Stomach (tissue), 9 donors: ENCODE results near the gene CD52. TPM values are rescaled to one million over a fixed set of nuclear protein-coding genes. Genes with fewer than 3 reads are reported as not detected.

Experiments
- DNase-seq, 2 donors: peaks; one replicate each; pipeline versions ENCODE4 v3.0.0 to v3.0.0-alpha.2; 2013 to 2019
- H3K27ac ChIP-seq, 5 donors: fragments of 200-600 bp in 4 of 5; sonication (generic) in 4 of 5; one replicate each; pipeline ENCODE4 v1.5.1; 2013 to 2019; ENCODE audit warnings: mild to moderate bottlenecking in 1 of 5, moderate library complexity in 1 of 5
- H3K27me3 ChIP-seq, 3 donors: fragments of 200-600 bp; sonication (generic); one replicate each; pipeline ENCODE4 v1.5.1; 2017 to 2019; ENCODE audit warnings: mixed run types in 1 of 3
- H3K36me3 ChIP-seq, 4 donors: fragments of 200-600 bp; sonication (generic); 1 replicate in 3 of 4; 2 replicates in 1 of 4; pipeline ENCODE4 v1.5.1; 2016 to 2019
- H3K4me1 ChIP-seq, 4 donors: fragments of 200-600 bp; sonication (generic); one replicate each; pipeline ENCODE4 v1.5.1; 2016 to 2019
- H3K4me3 ChIP-seq, 4 donors: fragments of 200-600 bp; sonication (generic) in 3 of 4; one replicate each; pipeline ENCODE4 v1.5.1; 2016 to 2019; ENCODE audit warnings: mild to moderate bottlenecking in 1 of 4
- H3K9me3 ChIP-seq, 4 donors: fragments of 200-600 bp; sonication (generic); one replicate each; pipeline ENCODE4 v1.5.1; 2016 to 2019
- CTCF ChIP-seq, 7 experiments: fragments of 450-650 bp in 4 of 7; fragments of 200-600 bp in 3 of 7; sonication (generic) in 3 of 7; IDR thresholded peaks; one replicate each; pipeline ENCODE4 v1.5.1; 2016 to 2019; ENCODE audit warnings: antibody characterized with exemption in 7 of 7, control low read depth in 2 of 7, mild to moderate bottlenecking in 1 of 7
- EP300 ChIP-seq: sonication (generic); formaldehyde crosslinking; IDR thresholded peaks from one replicate; pipeline ENCODE4 v1.6.1; 2017; ENCODE audit warnings: antibody characterized with exemption
- POLR2A ChIP-seq, 4 donors: fragments of 450-650 bp; IDR thresholded peaks; one replicate each; pipeline ENCODE4 v1.6.1; 2016; ENCODE audit warnings: antibody characterized with exemption in 4 of 4, control low read depth in 2 of 4, mild to moderate bottlenecking in 1 of 4, moderate library complexity in 1 of 4
- POLR2AphosphoS5 ChIP-seq, 3 donors: sonication (generic); formaldehyde crosslinking; IDR thresholded peaks; one replicate each; pipeline ENCODE4 v1.6.1; 2016; ENCODE audit warnings: antibody characterized with exemption in 3 of 3
- WGBS, 5 donors: extraction: QIAGEN DNeasy Blood & Tissue Kit in 3 of 5; methylation state at CpG; one replicate each; pipeline versions ENCODE4 v1.1.5 to v1.1.7; 2013 to 2018; 5-methylcytosine and 5-hydroxymethylcytosine counted together
- intact Hi-C: fragments of 100-400 bp; cut with DNase I; formaldehyde crosslinking; loops from one replicate; pipeline ENCODE4 v1.15.1; 2023; ENCODE audit warnings: low total_unique reads
- polyA plus RNA-seq, 3 donors: library from polyadenylated mRNA; stranded (reverse); fragments of 200-250 nt; gene quantifications; one replicate each; pipeline ENCODE4 v1.2.3, GENCODE V29; 2013
- total RNA-seq, 5 donors: library from RNA; depleted of rRNA; stranded (reverse); fragments of >200 nt; gene quantifications; one replicate each; pipeline versions ENCODE4 v1.1.0 to v1.2.3, GENCODE V29; 2014 to 2016
- donor health status: healthy with polysubstance abuse.
- donor health status: Bipolar disorder and iron deficiency.
- donor health status: healthy.

CD52 gene
- total and polyA plus RNA-seq, 8 donors = 5.1 to 68.2 (median 21.2) TPM; not detected in 2

- intact Hi-C loops = no loop called here
- 80 to 86% (median 83%) methylated on average over 7 of the region's 7 CpGs for WGBS, 5 donors
- Histone ChIP-seq H3K27ac (no peak overlapping the region), H3K4me1 (no peaks in the 10 kb centered on the region), H3K27me3 (peaks cover 0 to 16% (median 0%) of the 10 kb centered on the region in 3 donors), H3K9me3 (no peaks in the 10 kb centered on the region), H3K4me3 (no peak overlapping the region), H3K36me3 (no peaks in the 10 kb centered on the region)
- TF ChIP-seq POLR2AphosphoS5 (IDR thresholded peaks at IDR 0.05) = no peak
- no peak for TF ChIP-seq CTCF (IDR thresholded peaks at IDR 0.05)
- no peak for TF ChIP-seq EP300
- no peak for TF ChIP-seq POLR2A (IDR thresholded peaks at IDR 0.05)
- no peak for DNase-seq
These were observed 31.6 kb downstream of the CD52 start for GRCh38 chr1:26349188-26349876.

DNA sequence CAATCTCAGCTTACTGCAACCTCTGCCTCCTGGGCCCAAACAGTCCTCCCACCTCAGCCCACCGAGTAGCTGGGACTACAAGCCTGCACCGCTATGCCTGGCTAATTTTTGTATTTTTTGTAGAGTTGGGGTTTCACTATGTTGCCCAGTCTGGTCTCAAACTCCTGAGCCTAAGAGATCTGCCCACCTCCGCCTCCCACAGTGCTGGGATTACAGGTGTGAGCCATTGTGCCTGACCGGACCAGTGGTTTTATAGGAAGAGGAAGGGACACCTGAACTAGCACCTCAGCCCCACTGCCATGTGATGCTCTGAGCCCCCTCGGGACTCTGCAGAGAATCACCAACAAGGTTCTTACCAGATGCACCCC, 32.1 kb downstream of the CD52 start:
- Histone ChIP-seq H3K4me1 (no peaks in the 10 kb centered on the region), H3K27ac (no peak overlapping the region), H3K9me3 (no peaks in the 10 kb centered on the region), H3K4me3 (no peak overlapping the region), H3K36me3 (no peaks in the 10 kb centered on the region), H3K27me3 (peaks cover 0 to 16% (median 0%) of the 10 kb centered on the region in 3 donors)
- TF ChIP-seq EP300 = no peak
- no peak for TF ChIP-seq POLR2AphosphoS5 (IDR thresholded peaks at IDR 0.05)
- TF ChIP-seq POLR2A (IDR thresholded peaks at IDR 0.05) = no peak
- no peak for TF ChIP-seq CTCF (IDR thresholded peaks at IDR 0.05)
- no peak for DNase-seq
- WGBS, 5 donors = 89 to 93% (median 90%) methylated on average over 4 to 5 of the region's 5 CpGs
- intact Hi-C loops = no loop called here

- no peak for TF ChIP-seq CTCF (IDR thresholded peaks at IDR 0.05)
- no peak for TF ChIP-seq EP300
- no peak for TF ChIP-seq POLR2AphosphoS5 (IDR thresholded peaks at IDR 0.05)
- no peak for TF ChIP-seq POLR2A (IDR thresholded peaks at IDR 0.05)
- H3K27ac ChIP-seq = no peak overlapping the region
- no peak for DNase-seq
- no peak overlapping the region for H3K4me3 ChIP-seq
- 79 to 100% (median 85%) methylated on average over 2 of the region's 2 CpGs for WGBS, 5 donors
- H3K36me3 ChIP-seq = no peaks in the 10 kb centered on the region
- intact Hi-C loops = no loop called here
- peaks cover 0 to 19% (median 0%) of the 10 kb centered on the region in 3 donors for H3K27me3 ChIP-seq
- H3K9me3 ChIP-seq = no peaks in the 10 kb centered on the region
- H3K4me1 ChIP-seq = no peaks in the 10 kb centered on the region
These were observed 32.6 kb downstream of the CD52 start for GRCh38 chr1:26350343-26350700.

DNA sequence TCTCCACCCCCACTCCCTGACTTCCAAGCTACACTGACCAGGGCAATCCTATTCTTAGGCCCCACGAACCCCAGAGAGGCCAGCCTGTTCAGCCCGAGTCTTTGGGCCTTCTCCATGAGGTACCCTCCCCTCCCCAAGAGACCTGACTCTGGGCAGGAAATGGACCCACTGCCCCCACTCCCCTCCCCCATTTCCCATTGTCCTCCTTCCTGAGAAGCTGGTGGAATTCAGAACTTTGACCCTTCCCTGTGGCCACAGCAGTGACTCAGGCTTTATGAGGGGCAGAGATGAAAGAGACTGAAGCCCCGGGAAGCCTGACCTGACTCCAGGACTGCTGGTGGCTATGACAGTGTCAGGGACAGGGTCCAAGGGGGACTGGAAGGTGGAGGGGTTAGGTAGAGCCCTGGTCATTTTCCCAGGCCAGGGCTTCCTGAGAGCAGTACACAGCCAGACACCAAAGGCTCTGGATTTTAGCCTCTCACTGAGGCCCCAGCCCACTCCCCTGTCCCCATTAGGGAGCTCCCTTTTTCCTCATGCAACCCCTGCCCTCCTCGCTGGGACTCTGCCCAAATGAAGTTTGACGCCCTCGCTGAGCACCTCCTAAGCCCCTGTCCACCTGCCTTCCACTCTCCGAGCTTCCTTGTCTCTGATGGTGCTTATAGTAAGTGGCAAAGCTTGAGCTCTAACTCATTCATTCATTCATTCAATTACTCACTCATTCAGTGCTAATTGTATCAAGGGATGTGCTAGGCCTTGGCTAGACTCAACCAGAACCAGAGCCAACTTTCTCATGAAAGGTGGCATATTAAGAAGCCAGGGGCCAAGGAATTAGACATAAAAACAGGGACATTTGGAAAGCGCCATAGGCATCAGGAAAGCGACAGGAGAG, 33.2 kb downstream of the CD52 start:
- Histone ChIP-seq H3K9me3 (no peaks in the 10 kb centered on the region), H3K27ac (no peak overlapping the region), H3K4me1 (no peaks in the 10 kb centered on the region), H3K27me3 (peaks cover 0 to 25% (median 0%) of the 10 kb centered on the region in 3 donors), H3K36me3 (no peaks in the 10 kb centered on the region), H3K4me3 (no peak overlapping the region)
- TF ChIP-seq POLR2AphosphoS5 (IDR thresholded peaks at IDR 0.05) (no peak), CTCF (IDR thresholded peaks at IDR 0.05) (no peak), EP300 (no peak), POLR2A (IDR thresholded peaks at IDR 0.05) (no peak)
- 80 to 84% (median 83%) methylated on average over 8 to 9 of the region's 9 CpGs for WGBS, 5 donors
- intact Hi-C loops = no loop called here
- DNase-seq = peak in 1 of 2 donors; percentile 61
